Stomach (tissue), 9 donors: ENCODE results near the gene DPY19L2. TPM values are rescaled to one million over a fixed set of nuclear protein-coding genes. Genes with fewer than 3 reads are reported as not detected.
A peak's percentile ranks its signal among the peaks of the same experiment; 100 is the strongest.
"Not testable (repeated sequence)": the region's sequence is repeated elsewhere in the genome, so short reads cannot be mapped to it uniquely, and the experiment has no call there.

Experiments used
- DNase-seq, 2 donors: peaks; one replicate each; pipeline versions ENCODE4 v3.0.0 to v3.0.0-alpha.2; 2013 to 2019
- H3K27ac ChIP-seq, 5 donors: fragments of 200-600 bp in 4 of 5; sonication (generic) in 4 of 5; one replicate each; pipeline ENCODE4 v1.5.1; 2013 to 2019; ENCODE audit warnings: mild to moderate bottlenecking in 1 of 5, moderate library complexity in 1 of 5
- H3K27me3 ChIP-seq, 3 donors: fragments of 200-600 bp; sonication (generic); one replicate each; pipeline ENCODE4 v1.5.1; 2017 to 2019; ENCODE audit warnings: mixed run types in 1 of 3
- H3K36me3 ChIP-seq, 4 donors: fragments of 200-600 bp; sonication (generic); 1 replicate in 3 of 4; 2 replicates in 1 of 4; pipeline ENCODE4 v1.5.1; 2016 to 2019
- H3K4me1 ChIP-seq, 4 donors: fragments of 200-600 bp; sonication (generic); one replicate each; pipeline ENCODE4 v1.5.1; 2016 to 2019
- H3K4me3 ChIP-seq, 4 donors: fragments of 200-600 bp; sonication (generic) in 3 of 4; one replicate each; pipeline ENCODE4 v1.5.1; 2016 to 2019; ENCODE audit warnings: mild to moderate bottlenecking in 1 of 4
- H3K9me3 ChIP-seq, 4 donors: fragments of 200-600 bp; sonication (generic); one replicate each; pipeline ENCODE4 v1.5.1; 2016 to 2019
- WGBS, 5 donors: extraction: QIAGEN DNeasy Blood & Tissue Kit in 3 of 5; methylation state at CpG; one replicate each; pipeline versions ENCODE4 v1.1.5 to v1.1.7; 2013 to 2018; 5-methylcytosine and 5-hydroxymethylcytosine counted together
- intact Hi-C: fragments of 100-400 bp; cut with DNase I; formaldehyde crosslinking; loops from one replicate; pipeline ENCODE4 v1.15.1; 2023; ENCODE audit warnings: low total_unique reads
- polyA plus RNA-seq, 3 donors: library from polyadenylated mRNA; stranded (reverse); fragments of 200-250 nt; gene quantifications; one replicate each; pipeline ENCODE4 v1.2.3, GENCODE V29; 2013
- total RNA-seq, 5 donors: library from RNA; depleted of rRNA; stranded (reverse); fragments of >200 nt; gene quantifications; one replicate each; pipeline versions ENCODE4 v1.1.0 to v1.2.3, GENCODE V29; 2014 to 2016
- donor health status: healthy with polysubstance abuse.
- donor health status: Bipolar disorder and iron deficiency.
- donor health status: healthy.

Gene DPY19L2
- total and polyA plus RNA-seq, 8 donors = 0.46 to 39.5 (median 6.1) TPM

GRCh38 chr12:63643381-63644140 lies 24.7 kb downstream of the DPY19L2 start:
- intact Hi-C loops, H3K9me3 ChIP-seq, H3K36me3 ChIP-seq, DNase-seq, H3K4me1 ChIP-seq, H3K27ac ChIP-seq, H3K4me3 ChIP-seq, H3K27me3 ChIP-seq: not testable (repeated sequence)
- WGBS, 5 donors = 58 to 69% (median 65%) methylated on average over 5 of the region's 5 CpGs

DNA sequence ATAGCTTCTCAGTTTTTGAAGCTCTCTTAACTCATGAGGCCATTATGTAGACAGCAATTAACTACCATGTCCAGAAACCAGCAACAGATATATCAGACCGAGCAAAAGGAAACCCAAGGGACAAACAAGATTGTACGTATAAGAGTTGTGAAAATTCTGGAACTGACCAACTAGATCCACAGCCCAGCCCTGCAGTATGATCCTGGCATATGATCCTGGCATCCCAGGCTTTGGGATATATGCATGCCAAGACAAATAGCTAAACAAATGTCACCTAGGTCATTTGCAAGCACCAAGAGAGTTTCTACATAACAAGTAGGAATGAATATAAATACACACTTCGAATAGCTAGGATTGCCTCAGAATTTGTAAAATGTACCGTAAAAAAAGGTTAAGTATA lies 44.0 kb downstream of the DPY19L2 start:
- H3K9me3 ChIP-seq, intact Hi-C loops, H3K4me3 ChIP-seq, H3K27me3 ChIP-seq, H3K36me3 ChIP-seq, DNase-seq, H3K4me1 ChIP-seq, H3K27ac ChIP-seq: not testable (repeated sequence)
- WGBS, 5 donors = 47 to 71% (median 55%) methylated on average over 4 of the region's 4 CpGs

DNA sequence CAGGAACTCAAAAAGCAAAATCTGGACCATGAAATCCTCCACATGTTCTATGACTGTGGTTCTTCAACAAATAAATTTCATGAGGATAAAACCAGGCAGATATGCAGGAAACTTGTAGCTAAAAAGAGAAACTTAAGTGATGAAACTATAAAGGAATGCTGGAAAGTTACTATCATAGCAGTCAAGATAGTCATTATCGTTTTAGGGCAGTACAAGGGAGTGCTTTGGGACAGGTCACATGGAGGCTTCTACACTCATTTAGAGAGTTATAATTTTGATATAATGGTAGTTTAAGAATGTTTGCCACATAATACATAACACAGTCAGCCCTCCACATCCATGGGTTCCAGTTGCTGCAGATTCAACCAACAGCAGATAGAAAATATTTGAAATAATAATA lies 52.7 kb downstream of the DPY19L2 start:
- DNase-seq, H3K4me3 ChIP-seq, H3K36me3 ChIP-seq, intact Hi-C loops, H3K4me1 ChIP-seq, H3K27ac ChIP-seq, H3K27me3 ChIP-seq, H3K9me3 ChIP-seq: not testable (repeated sequence)
- 63 to 100% (median 78%) methylated on average over 1 of the region's 1 CpG for WGBS, 5 donors

DNA sequence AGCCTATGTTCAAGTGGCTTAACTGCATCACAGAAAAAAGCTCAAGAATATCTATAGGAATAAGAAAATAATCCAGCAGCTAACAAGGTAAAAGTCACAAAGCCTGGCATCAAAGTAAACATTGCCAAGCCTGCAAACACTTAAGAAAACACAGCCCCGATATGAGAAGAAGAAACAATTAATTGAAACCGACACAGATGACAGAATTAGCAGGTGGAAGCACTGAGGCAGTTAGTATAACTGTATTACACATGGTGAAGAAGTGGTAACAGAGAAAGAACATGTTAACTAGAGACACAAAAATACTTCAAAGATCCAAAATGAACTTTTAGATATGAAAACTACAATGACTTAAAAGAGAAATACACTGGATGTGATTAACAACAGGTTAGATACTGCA lies 57.0 kb downstream of the DPY19L2 start:
- H3K27me3 ChIP-seq, intact Hi-C loops, DNase-seq, H3K36me3 ChIP-seq, H3K9me3 ChIP-seq, H3K27ac ChIP-seq, H3K4me1 ChIP-seq, H3K4me3 ChIP-seq: not testable (repeated sequence)
- WGBS, 5 donors = 47 to 56% (median 51%) methylated on average over 2 of the region's 2 CpGs; no CpG with 5 or more reads in 2 of the 5 donors

- H3K9me3 ChIP-seq, intact Hi-C loops, DNase-seq: not testable (repeated sequence)
Measured at GRCh38 chr12:63609281-63609680, 59.0 kb downstream of the DPY19L2 start.

DNA sequence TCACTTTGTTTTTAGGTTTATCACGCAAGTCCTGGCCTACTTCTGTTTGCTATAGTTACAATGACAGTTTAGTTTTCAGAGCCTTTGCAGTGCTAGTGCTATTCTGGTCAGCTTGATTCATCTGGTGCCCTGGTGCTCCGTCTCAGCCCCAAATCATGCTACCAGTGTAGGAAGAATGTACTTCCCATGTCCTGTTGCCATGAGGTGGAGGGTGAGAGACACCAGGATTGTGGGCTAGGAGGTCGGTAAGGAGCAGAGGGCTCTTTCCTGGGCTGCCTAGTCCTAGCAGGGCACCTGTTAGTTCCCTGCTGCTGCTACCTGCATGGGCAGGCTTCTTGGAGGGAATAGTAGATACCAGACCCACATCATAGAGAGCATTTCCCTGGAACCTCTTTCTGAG lies 63.3 kb downstream of the DPY19L2 start:
- H3K4me1 ChIP-seq, intact Hi-C loops, H3K27ac ChIP-seq, H3K9me3 ChIP-seq, H3K27me3 ChIP-seq, H3K4me3 ChIP-seq, DNase-seq, H3K36me3 ChIP-seq: not testable (repeated sequence)
- 76 to 93% (median 84%) methylated on average over 3 of the region's 3 CpGs for WGBS, 5 donors

More at GRCh38 chr12:63609281-63609680, 59.0 kb downstream of the DPY19L2 start:
- H3K27ac ChIP-seq, H3K27me3 ChIP-seq, H3K4me1 ChIP-seq, H3K4me3 ChIP-seq, H3K36me3 ChIP-seq: not testable (repeated sequence)

- WGBS, 5 donors = 28 to 39% (median 31%) methylated on average over 4 of the region's 4 CpGs
- H3K9me3 ChIP-seq, H3K4me3 ChIP-seq, H3K27me3 ChIP-seq, H3K4me1 ChIP-seq, H3K36me3 ChIP-seq, H3K27ac ChIP-seq, intact Hi-C loops: not testable (repeated sequence)
- DNase-seq = peak in 1 of 2 donors; percentile 9
Measured at GRCh38 chr12:63594828-63595227, 73.5 kb downstream of the DPY19L2 start.

DNA sequence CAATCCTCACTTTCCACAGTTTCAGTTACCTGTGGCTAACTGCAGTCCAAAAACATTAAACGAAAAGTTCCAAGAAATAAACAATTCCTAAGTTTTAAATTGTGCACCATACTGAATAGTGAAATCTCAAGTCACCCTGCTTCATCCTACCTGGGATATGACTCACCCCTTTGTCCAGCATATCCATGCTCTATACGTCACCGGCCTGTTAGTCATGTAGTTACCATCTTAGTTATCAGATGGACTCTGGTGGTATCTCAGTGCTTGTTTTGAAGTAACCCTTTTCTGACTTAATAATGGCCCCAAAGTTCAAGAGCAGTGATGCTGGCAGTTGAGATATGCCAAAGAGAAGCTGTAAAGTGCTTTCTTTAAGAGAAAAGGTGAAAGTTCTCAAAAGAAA lies 83.9 kb downstream of the DPY19L2 start:
- DNase-seq, intact Hi-C loops, H3K27me3 ChIP-seq, H3K4me1 ChIP-seq, H3K9me3 ChIP-seq, H3K27ac ChIP-seq, H3K4me3 ChIP-seq, H3K36me3 ChIP-seq: not testable (repeated sequence)
- 82 to 85% (median 84%) methylated on average over 3 of the region's 3 CpGs for WGBS, 5 donors

GRCh38 chr12:63583289-63583688 lies 85.0 kb downstream of the DPY19L2 start:
- H3K36me3 ChIP-seq, H3K9me3 ChIP-seq, H3K27me3 ChIP-seq, DNase-seq, H3K27ac ChIP-seq, intact Hi-C loops, H3K4me3 ChIP-seq, H3K4me1 ChIP-seq: not testable (repeated sequence)
- WGBS, 5 donors = 58 to 85% (median 74%) methylated on average over 1 of the region's 1 CpG

- 69 to 85% (median 75%) methylated on average over 2 of the region's 2 CpGs for WGBS, 5 donors
- H3K4me1 ChIP-seq, intact Hi-C loops, DNase-seq, H3K27me3 ChIP-seq, H3K9me3 ChIP-seq, H3K4me3 ChIP-seq, H3K27ac ChIP-seq, H3K36me3 ChIP-seq: not testable (repeated sequence)
Measured at GRCh38 chr12:63577631-63578030, 90.7 kb downstream of the DPY19L2 start.

- H3K9me3 ChIP-seq, H3K27ac ChIP-seq, H3K36me3 ChIP-seq, DNase-seq, H3K4me1 ChIP-seq, intact Hi-C loops, H3K4me3 ChIP-seq, H3K27me3 ChIP-seq: not testable (repeated sequence)
- WGBS, 5 donors = 84 to 100% (median 97%) methylated on average over 1 to 4 of the region's 4 CpGs
Measured at GRCh38 chr12:63572038-63572437, 96.3 kb downstream of the DPY19L2 start.

- H3K4me3 ChIP-seq, H3K9me3 ChIP-seq, H3K36me3 ChIP-seq, H3K27me3 ChIP-seq, H3K4me1 ChIP-seq, DNase-seq, intact Hi-C loops, H3K27ac ChIP-seq: not testable (repeated sequence)
- WGBS, 5 donors = 85 to 93% (median 88%) methylated on average over 6 of the region's 6 CpGs
Measured at GRCh38 chr12:63558445-63558844, 109.8 kb downstream of the DPY19L2 start.

- H3K27me3 ChIP-seq, H3K9me3 ChIP-seq, intact Hi-C loops, H3K36me3 ChIP-seq, H3K4me3 ChIP-seq, H3K27ac ChIP-seq, DNase-seq, H3K4me1 ChIP-seq: not testable (repeated sequence)
- WGBS, 5 donors = 77 to 89% (median 81%) methylated on average over 13 of the region's 13 CpGs
Measured at GRCh38 chr12:63551397-63551796, 116.9 kb downstream of the DPY19L2 start.
